ENCODE measurements around the gene TSPAN7.

- no peak for TF ChIP-seq POLR2AphosphoS5 (IDR thresholded peaks at IDR 0.05; ENCODE audit: low read depth, low read length)
- TF ChIP-seq POLR2A (IDR thresholded peaks at IDR 0.05; ENCODE audit: low read depth, low read length): no peak
Measured at GRCh38 chrX:38639730-38640129, 78.4 kb downstream of the TSPAN7 start.

Measured in GM12892 (cell line).